Measurements from ENCODE around the gene PRRT1B. TPM values are rescaled to one million over a fixed set of nuclear protein-coding genes. Genes with fewer than 3 reads are reported as not detected.
"Not testable (repeated sequence)": the region's sequence is repeated elsewhere in the genome, so short reads cannot be mapped to it uniquely, and the experiment has no call there.

Gene PRRT1B
- total and polyA plus RNA-seq, 4 donors: 0.96 to 7.9 (median 3.8) TPM

DNA sequence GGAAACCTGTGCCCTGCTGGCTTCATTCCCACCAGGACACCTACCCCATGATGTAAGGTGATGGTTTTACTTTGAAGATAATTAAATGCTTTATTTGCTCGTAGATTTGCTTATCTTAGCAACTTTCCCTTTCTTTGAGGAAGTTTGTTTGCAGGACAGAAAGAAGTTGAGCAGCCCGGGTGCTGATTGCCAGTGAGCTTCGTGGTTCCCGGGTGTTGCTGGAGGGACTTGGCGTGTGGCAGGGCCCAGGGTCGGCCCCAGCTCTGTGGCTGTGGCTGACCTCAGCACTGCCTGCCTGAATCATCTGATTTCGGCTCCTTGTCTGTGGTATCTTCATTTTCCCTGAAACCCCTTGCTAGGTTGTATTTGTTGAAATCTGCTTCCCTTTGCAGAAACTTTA, 33.9 kb upstream of the PRRT1B start:
- Histone ChIP-seq H3K4me3 (no peak overlapping the region), H3K9me3 (ENCODE audit: control insufficient read depth in 4 of 4, insufficient read depth in 3 of 4, low read length in 3 of 4) (no peaks in the 10 kb centered on the region), H3K27ac (ENCODE audit: low read depth in 1 of 2, low read length in 1 of 2) (no peak overlapping the region), H3K36me3 (ENCODE audit: control insufficient read depth in 4 of 4, insufficient read depth in 4 of 4, low read length in 4 of 4) (peaks cover 10 to 53% (median 28%) of the 10 kb centered on the region in 4 donors), H3K9ac (ENCODE audit: insufficient read depth in 1 of 2, low read length in 2 of 2) (no peak overlapping the region), H3K4me1 (ENCODE audit: control insufficient read depth in 5 of 5, insufficient read depth in 5 of 5, low read length in 5 of 5) (no peaks in the 10 kb centered on the region), H3K27me3 (ENCODE audit: control insufficient read depth in 3 of 3, insufficient read depth in 3 of 3, low read length in 2 of 3) (no peaks in the 10 kb centered on the region)
- DNase-seq: no peak
- TF ChIP-seq, protein P1, sequence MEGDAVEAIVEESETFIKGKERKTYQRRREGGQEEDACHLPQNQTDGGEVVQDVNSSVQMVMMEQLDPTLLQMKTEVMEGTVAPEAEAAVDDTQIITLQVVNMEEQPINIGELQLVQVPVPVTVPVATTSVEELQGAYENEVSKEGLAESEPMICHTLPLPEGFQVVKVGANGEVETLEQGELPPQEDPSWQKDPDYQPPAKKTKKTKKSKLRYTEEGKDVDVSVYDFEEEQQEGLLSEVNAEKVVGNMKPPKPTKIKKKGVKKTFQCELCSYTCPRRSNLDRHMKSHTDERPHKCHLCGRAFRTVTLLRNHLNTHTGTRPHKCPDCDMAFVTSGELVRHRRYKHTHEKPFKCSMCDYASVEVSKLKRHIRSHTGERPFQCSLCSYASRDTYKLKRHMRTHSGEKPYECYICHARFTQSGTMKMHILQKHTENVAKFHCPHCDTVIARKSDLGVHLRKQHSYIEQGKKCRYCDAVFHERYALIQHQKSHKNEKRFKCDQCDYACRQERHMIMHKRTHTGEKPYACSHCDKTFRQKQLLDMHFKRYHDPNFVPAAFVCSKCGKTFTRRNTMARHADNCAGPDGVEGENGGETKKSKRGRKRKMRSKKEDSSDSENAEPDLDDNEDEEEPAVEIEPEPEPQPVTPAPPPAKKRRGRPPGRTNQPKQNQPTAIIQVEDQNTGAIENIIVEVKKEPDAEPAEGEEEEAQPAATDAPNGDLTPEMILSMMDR (IDR thresholded peaks at IDR 0.05; ENCODE audit: control extremely low read depth, extremely low read depth): no peak
- WGBS, 2 donors: 75 to 76% methylated on average over 7 of the region's 7 CpGs
- ATAC-seq (ENCODE audit: insufficient read depth, low FRiP score): no peak

DNA sequence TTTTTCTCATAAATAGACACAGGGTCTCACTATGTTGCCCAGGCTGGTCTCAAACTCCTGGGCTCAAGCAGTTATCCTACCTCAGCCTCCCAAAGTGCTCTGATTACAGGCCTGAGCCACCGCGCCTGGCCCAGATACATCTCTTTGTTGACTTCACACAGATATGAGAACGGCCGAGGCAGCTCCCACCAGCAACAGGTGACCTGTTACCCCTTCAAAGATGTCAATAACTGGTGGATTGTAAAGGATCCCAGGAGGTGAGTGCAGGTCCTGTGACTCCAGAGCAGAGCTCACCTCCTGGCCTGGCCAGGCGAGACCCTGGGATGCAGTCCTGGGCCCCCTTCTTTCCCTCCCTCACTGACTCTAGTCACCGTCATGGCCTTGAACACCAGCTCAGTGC, 33.4 kb upstream of the PRRT1B start:
- no peak for ATAC-seq (ENCODE audit: insufficient read depth, low FRiP score)
- TF ChIP-seq, protein P1 (IDR thresholded peaks at IDR 0.05; ENCODE audit: control extremely low read depth, extremely low read depth): no peak
- Histone ChIP-seq H3K36me3 (ENCODE audit: control insufficient read depth in 4 of 4, insufficient read depth in 4 of 4, low read length in 4 of 4) (peaks cover 12 to 58% (median 32%) of the 10 kb centered on the region in 4 donors), H3K27ac (ENCODE audit: low read depth in 1 of 2, low read length in 1 of 2) (no peak overlapping the region), H3K9me3 (ENCODE audit: control insufficient read depth in 4 of 4, insufficient read depth in 3 of 4, low read length in 3 of 4) (no peaks in the 10 kb centered on the region), H3K4me1 (ENCODE audit: control insufficient read depth in 5 of 5, insufficient read depth in 5 of 5, low read length in 5 of 5) (no peaks in the 10 kb centered on the region), H3K27me3 (ENCODE audit: control insufficient read depth in 3 of 3, insufficient read depth in 3 of 3, low read length in 2 of 3) (no peaks in the 10 kb centered on the region), H3K4me3 (no peak overlapping the region), H3K9ac (ENCODE audit: insufficient read depth in 1 of 2, low read length in 2 of 2) (no peak overlapping the region)
- no peak for DNase-seq
- WGBS, 2 donors: 95 to 100% methylated on average over 6 of the region's 6 CpGs

DNA sequence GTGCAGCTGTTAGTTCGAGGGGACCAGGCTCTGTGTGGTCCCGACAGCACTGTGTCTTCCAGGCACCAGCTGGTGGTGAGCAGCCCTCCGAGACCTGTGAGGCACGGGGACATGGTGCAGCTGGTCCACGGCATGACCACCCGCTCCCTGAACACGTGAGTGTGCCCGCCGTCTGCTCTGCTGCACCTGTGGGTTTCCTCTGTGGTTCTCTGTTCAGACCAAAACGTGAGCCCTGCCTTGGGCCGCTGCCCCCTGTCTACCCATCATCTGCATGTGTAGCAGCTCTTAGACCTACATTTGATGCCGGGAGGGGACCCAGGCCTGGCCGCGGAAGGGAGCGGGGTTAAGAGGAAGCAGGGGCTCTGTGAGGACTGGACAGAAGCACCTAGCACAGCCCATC, 32.1 kb upstream of the PRRT1B start:
- H3K4me3 ChIP-seq: no peak overlapping the region
- TF ChIP-seq, protein P1 (IDR thresholded peaks at IDR 0.05; ENCODE audit: control extremely low read depth, extremely low read depth): no peak
- 93 to 95% methylated on average over 15 of the region's 15 CpGs for WGBS, 2 donors
- H3K36me3 ChIP-seq (ENCODE audit: control insufficient read depth in 4 of 4, insufficient read depth in 4 of 4, low read length in 4 of 4): peaks cover 12 to 55% (median 35%) of the 10 kb centered on the region in 4 donors
- H3K9ac ChIP-seq (ENCODE audit: insufficient read depth in 1 of 2, low read length in 2 of 2): no peak overlapping the region
- no peaks in the 10 kb centered on the region for H3K4me1 ChIP-seq (ENCODE audit: control insufficient read depth in 5 of 5, insufficient read depth in 5 of 5, low read length in 5 of 5)
- no peaks in the 10 kb centered on the region for H3K27me3 ChIP-seq (ENCODE audit: control insufficient read depth in 3 of 3, insufficient read depth in 3 of 3, low read length in 2 of 3)
- H3K9me3 ChIP-seq (ENCODE audit: control insufficient read depth in 4 of 4, insufficient read depth in 3 of 4, low read length in 3 of 4): no peaks in the 10 kb centered on the region
- ATAC-seq (ENCODE audit: insufficient read depth, low FRiP score): no peak
- H3K27ac ChIP-seq (ENCODE audit: low read depth in 1 of 2, low read length in 1 of 2): no peak overlapping the region
- DNase-seq: no peak

DNA sequence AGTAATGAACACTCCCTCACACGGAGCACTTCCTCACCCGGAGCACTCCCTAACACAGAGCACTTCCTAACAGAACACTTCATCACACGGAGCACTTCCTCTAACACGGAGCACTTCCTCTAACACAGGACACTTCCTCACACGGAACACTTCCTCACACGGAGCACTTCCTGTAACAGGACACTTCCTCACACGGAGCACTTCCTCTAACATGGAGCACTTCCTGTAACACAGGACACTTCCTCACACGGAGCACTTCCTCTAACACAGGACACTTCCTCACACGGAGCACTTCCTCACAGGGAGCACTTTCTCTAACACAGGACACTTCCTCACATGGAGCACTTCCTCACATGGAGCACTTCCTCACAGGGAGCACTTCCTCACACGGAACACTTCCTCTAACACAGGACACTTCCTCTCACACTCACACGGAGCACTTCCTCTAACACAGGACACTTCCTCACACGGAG, 29.7 kb upstream of the PRRT1B start:
- H3K4me1 ChIP-seq (ENCODE audit: control insufficient read depth in 5 of 5, insufficient read depth in 5 of 5, low read length in 5 of 5); H3K9me3 ChIP-seq (ENCODE audit: control insufficient read depth in 4 of 4, insufficient read depth in 3 of 4, low read length in 3 of 4); H3K9ac ChIP-seq (ENCODE audit: insufficient read depth in 1 of 2, low read length in 2 of 2); H3K27me3 ChIP-seq (ENCODE audit: control insufficient read depth in 3 of 3, insufficient read depth in 3 of 3, low read length in 2 of 3); H3K4me3 ChIP-seq; ATAC-seq (ENCODE audit: insufficient read depth, low FRiP score); DNase-seq; H3K27ac ChIP-seq (ENCODE audit: low read depth in 1 of 2, low read length in 1 of 2): not testable (repeated sequence)
- peaks cover 12 to 69% (median 46%) of the 10 kb centered on the region in 4 donors for H3K36me3 ChIP-seq (ENCODE audit: control insufficient read depth in 4 of 4, insufficient read depth in 4 of 4, low read length in 4 of 4)
- 39 to 61% methylated on average over 12 of the region's 12 CpGs for WGBS, 2 donors

All from lung (tissue), 12 donors.